Right ventricle myocardium inferior (tissue), 1 donor: Measurements from ENCODE around the gene PRTG. TPM values are rescaled to one million over a fixed set of nuclear protein-coding genes. Genes with fewer than 3 reads are reported as not detected.
"Not testable (repeated sequence)": the region's sequence is repeated elsewhere in the genome, so short reads cannot be mapped to it uniquely, and the experiment has no call there.

Experiments used
- ATAC-seq: fragments of 200-7000 bp; cut with Tn5 transposase; one replicate; pipeline ENCODE4 v1.9.1; 2020; ENCODE audit warnings: mild to moderate bottlenecking, moderate library complexity
- DNase-seq: peaks from one replicate; pipeline ENCODE4 v3.0.0; 2021; ENCODE audit errors: missing footprints
- intact Hi-C: fragments of 100-400 bp; cut with DNase I; formaldehyde crosslinking; loops from one replicate; pipeline ENCODE4 v1.11.0; 2022
- total RNA-seq: library from RNA; stranded (reverse); fragmentation: NEBNext Ultra II Directional; extraction: Animal tissue kit (Norgen Biotek cat#: 25700); gene quantifications from one replicate; pipeline ENCODE4 v1.2.1, GENCODE V29; 2021
- donor health status: DM: no; HTN: yes; CAD: no; lungs with severe emphysema.

The PRTG gene
- total RNA-seq, 1 donor from 2014 or later, result 0.43 TPM

- intact Hi-C loops, result loop anchor here (5.0 kb wide), 1 partner anchor 258 kb away; no protein-coding TSS in a partner anchor
- no peak for DNase-seq
- no peak for ATAC-seq
These were observed 84.1 kb downstream of the PRTG start for GRCh38 chr15:55658886-55659285.

DNA sequence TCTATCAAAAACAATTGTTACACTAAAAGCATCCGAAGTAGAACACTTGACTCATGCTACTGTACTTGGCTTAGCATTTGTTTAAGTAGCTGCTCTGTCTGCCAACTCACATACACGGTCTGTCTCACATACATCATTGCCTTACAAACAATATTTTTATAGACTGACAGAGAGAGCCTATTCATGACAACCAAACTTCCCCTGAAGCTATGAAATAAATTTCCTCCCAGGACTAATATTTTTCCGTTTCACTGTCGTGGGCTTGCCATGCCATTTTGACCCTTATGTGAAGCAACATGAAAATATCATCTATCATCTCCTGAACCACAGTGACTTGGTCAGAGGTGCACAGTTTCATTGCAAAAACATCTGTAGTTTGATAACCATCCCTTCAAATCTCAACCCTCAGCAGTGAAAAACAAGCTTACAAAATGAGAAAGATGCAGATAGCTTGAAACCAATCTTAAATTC lies 88.4 kb downstream of the PRTG start:
- ATAC-seq (no peak), DNase-seq (no peak)
- intact Hi-C loops, result loop anchor here (5.0 kb wide), 1 partner anchor 263 kb away; no protein-coding TSS in a partner anchor

DNA sequence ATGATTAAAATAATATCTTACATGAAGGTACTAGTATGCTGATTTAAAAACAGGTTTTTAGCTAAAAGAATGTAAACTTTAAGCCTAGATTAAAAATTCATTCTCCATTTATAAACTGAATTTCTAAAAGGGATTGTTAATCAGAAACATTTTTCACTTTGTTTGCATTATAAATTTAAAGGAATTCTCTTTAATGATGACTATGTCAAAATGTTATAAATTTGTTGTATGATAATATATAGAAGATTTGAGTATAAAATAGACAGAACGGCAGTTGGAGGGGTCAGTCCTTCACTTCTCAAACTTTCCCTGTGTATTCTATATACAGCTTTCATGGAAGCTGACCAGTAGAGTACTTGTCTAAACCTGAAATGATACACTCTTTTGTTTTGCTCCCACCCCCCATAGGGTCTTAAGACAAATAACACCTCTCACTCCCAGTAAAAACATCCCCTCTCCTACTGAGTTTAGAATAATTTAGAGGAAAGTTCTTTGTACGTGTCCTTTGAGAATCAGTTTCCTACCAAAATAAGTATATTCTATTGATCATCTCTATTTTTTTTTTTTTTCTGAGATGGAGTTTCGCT lies 90.0 kb downstream of the PRTG start:
- ATAC-seq (no peak), DNase-seq (no peak)
- intact Hi-C loops, result no loop called here

DNA sequence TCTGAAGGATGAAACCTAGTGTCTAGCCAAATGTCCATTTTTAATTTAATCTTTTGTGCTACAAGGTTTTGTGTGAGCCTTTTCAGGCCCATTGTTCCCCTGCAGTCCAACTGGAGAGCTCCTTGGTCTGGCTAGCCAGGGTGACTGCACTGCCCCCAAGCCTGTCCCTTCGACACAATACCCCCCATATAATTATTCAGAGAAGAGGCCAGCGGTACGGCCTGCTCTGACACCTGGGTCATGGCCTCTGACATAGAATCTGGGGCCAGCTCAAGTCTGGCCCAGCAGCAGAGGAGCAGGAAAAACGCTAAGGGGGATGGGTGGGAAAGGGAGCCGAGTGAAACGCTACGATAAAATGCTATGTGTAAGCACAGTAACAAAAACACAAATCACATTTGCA lies 90.6 kb downstream of the PRTG start:
- ATAC-seq (no peak), DNase-seq (no peak)
- intact Hi-C loops, result no loop called here

DNA sequence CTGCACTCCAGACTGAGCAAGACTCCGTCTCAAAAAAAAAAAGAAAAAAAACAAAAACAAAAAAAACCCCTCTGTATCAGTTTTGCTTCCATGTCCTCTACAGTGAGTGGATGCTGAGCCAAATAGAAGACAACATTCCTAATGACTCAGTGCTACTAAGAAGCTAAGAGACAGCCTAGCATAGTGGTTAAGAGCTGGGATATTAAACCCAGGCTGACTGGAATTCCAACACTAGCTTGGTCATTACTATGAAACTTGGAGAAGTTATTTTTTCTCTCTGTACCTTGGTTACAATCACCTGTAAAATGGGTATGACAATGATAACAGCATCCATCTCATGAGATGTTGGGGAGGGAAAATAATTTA lies 93.9 kb downstream of the PRTG start:
- DNase-seq (no peak), ATAC-seq (no peak)
- intact Hi-C loops, result loop anchor here (2.0 to 5.0 kb wide), 2 partner anchors 148 to 198 kb away; no protein-coding TSS in a partner anchor

DNA sequence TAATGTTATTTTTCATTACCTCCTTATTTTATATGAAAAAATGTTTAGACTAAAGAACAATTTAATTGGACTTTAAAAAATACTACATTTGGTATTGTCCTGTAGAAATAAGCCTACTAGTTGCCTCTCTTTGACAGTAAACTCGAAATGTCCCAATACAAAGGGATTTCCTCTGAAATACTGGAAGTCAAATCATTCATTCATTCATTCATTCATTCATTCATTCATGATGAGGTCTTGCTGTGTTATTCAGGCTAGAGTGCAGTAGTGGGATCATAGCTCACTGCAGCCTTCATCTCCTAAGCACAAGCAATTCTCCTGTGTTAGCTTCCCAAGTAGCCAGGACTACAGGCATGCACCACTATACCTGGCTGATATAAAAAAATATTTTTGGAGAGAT lies 104.2 kb downstream of the PRTG start:
- ATAC-seq (no peak), DNase-seq (no peak)
- intact Hi-C loops, result no loop called here

DNA sequence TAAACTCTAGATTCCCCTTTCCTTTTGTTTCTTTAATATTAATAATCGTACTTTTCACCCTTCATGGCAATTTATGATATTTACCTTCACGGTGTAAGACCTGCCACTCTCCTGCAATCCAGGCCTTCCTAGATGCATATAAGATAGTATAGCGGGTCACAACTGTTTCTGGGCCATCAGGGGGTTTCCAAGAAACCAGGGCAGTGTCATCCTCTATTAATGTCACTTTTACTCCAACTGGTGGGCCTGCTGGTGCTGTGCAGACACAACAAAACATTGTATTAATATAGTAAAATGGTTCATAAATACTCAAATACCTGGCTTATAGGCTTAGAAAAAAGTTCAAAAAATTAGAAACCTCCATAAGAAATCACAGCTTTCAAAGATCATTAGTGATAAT lies 105.9 kb downstream of the PRTG start:
- ATAC-seq, result no peak
- intact Hi-C loops, result no loop called here
- no peak for DNase-seq

- DNase-seq (no peak), ATAC-seq (no peak)
- intact Hi-C loops, result no loop called here
These were observed 109.2 kb downstream of the PRTG start for GRCh38 chr15:55633731-55634130.

- ATAC-seq, result no peak
- no peak for DNase-seq
- intact Hi-C loops, result no loop called here
These were observed 110.5 kb downstream of the PRTG start for GRCh38 chr15:55632434-55632833.

- intact Hi-C loops, result no loop called here
- DNase-seq (no peak), ATAC-seq (no peak)
These were observed 112.1 kb downstream of the PRTG start for GRCh38 chr15:55630858-55631257.

- intact Hi-C loops, result no loop called here
- ATAC-seq, result no peak
- DNase-seq, result no peak
These were observed 114.6 kb downstream of the PRTG start for GRCh38 chr15:55628369-55628730.

- no peak for ATAC-seq
- intact Hi-C loops, result no loop called here
- DNase-seq, result no peak
These were observed 115.1 kb downstream of the PRTG start for GRCh38 chr15:55627730-55628368.

DNA sequence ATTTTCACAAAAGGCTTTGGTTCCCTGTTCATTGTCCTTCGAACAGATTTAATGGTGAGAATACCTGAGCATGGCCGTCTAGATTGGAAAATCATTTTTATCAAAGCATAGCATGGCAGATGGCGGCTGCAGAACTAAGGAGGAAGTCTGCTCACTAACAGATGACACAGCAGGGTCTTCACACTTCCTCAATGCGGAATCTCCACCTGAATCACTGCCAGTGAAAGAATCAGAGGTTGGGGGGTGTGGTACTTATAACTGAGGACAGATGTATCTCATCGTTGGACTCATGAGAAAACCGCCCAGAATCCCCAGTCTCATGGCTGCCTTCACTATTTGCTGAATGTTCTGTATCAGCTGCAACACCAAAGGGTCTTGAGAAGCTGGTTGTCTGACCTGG lies 123.2 kb downstream of the PRTG start:
- DNase-seq, result no peak
- no peak for ATAC-seq
- intact Hi-C loops, result no loop called here

- ATAC-seq, result no peak
- intact Hi-C loops, result no loop called here
- DNase-seq, result no peak
These were observed 124.6 kb downstream of the PRTG start for GRCh38 chr15:55618387-55618786.

GRCh38 chr15:55615445-55615844 lies 127.5 kb downstream of the PRTG start:
- no peak for DNase-seq
- intact Hi-C loops, result no loop called here
- no peak for ATAC-seq

DNA sequence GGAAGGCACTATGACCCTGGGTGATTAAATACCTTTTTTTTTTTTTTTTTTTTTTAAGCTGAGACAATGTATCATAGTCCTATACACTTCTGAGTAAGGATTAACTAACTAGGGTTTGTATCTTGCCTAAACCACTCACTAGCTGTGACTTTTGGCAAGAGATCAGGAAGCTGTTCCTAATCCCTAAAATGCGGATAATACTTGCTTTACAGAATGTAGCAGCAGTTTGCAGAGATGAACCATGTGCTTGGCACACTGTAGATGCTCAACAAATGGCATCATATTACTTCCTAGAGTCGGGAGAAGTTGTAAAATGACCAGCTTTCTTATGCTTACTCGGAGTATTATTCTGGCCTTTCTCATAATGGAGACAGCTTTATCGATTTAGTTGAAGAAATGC lies 129.2 kb downstream of the PRTG start:
- ATAC-seq (no peak), DNase-seq (no peak)
- intact Hi-C loops, result no loop called here

DNA sequence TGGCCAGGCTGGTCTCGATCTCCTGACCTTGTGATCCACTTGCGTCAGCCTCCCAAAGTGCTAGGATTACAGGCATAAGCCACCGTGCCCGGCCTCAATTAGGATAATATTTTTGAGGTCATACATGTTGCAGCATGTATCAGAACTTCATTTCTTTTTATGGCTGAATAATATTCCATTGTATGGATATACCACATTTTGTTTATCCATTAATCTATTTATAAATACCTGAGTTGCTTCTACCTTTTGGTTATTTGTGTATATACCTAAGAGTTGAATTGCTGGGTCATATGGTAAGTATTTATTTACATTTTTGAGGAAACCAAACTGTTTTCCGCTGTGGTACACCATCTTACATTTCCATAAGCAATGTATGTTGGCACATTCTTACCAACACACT lies 136.7 kb downstream of the PRTG start:
- intact Hi-C loops, result no loop called here
- ATAC-seq (no peak), DNase-seq (no peak)

GRCh38 chr15:55601374-55601773 lies 141.6 kb downstream of the PRTG start:
- intact Hi-C loops, result no loop called here
- no peak for DNase-seq
- ATAC-seq, result no peak

- DNase-seq (no peak), ATAC-seq (no peak)
- intact Hi-C loops, result no loop called here
These were observed 143.5 kb downstream of the PRTG start for GRCh38 chr15:55599439-55599838.

GRCh38 chr15:55593019-55593418 lies 149.9 kb downstream of the PRTG start:
- intact Hi-C loops, ATAC-seq, DNase-seq: not testable (repeated sequence)

DNA sequence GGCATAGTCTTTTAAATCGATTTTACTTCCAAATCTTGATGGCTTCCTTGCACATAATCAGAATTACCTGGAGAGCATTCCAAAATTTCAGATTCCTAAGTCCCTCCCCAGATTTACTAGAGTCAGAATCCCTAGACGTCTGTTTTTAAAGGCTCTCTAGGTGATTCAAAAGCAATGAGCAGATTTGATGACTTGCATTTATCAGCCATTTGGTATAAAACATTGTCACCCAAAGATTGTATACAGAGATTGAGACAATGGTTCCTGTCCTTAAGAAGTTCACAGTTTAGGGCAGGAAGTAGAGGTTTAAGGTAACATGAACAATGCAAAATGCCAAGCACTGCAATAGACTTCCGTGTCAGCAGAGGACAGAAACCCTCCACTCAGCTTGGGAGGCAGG lies 152.2 kb downstream of the PRTG start:
- no peak for DNase-seq
- intact Hi-C loops, result no loop called here
- no peak for ATAC-seq
